H9 (cell line): Measurements from ENCODE around the gene DZANK1. TPM values are rescaled to one million over a fixed set of nuclear protein-coding genes. Genes with fewer than 3 reads are reported as not detected.

ENCODE experiments used
- DNase-seq: peaks from one replicate; pipeline ENCODE4 v3.0.0-alpha.2; 2017
- H2AFZ ChIP-seq: one replicate; pipeline ENCODE4 v1.6.1; 2013; ENCODE audit warnings: mild to moderate bottlenecking, low read length, control low read depth, moderate library complexity
- H2AK5ac ChIP-seq: 2 replicates; pipeline ENCODE4 v1.6.1; 2013; ENCODE audit warnings: low read length, control low read depth, mixed read lengths; ENCODE audit not compliant: insufficient read length
- H2BK120ac ChIP-seq: one replicate; pipeline ENCODE4 v1.6.1; 2013; ENCODE audit warnings: low read depth, mild to moderate bottlenecking, low read length, control low read depth, inconsistent platforms; ENCODE audit not compliant: poor library complexity, severe bottlenecking
- H2BK12ac ChIP-seq: 2 replicates; pipeline ENCODE4 v1.6.1; 2013; ENCODE audit warnings: low read length, control low read depth, mixed read lengths, low read depth; ENCODE audit not compliant: insufficient read length
- H2BK15ac ChIP-seq: 2 replicates; pipeline ENCODE4 v1.6.1; 2013; ENCODE audit warnings: low read depth, low read length, control low read depth
- H2BK20ac ChIP-seq: one replicate; pipeline ENCODE4 v1.6.1; 2013; ENCODE audit warnings: low read depth, mild to moderate bottlenecking, low read length, control low read depth, inconsistent platforms; ENCODE audit not compliant: poor library complexity, severe bottlenecking
- H2BK5ac ChIP-seq: 2 replicates; pipeline ENCODE4 v1.6.1; 2013; ENCODE audit warnings: low read length, control low read depth, mixed read lengths; ENCODE audit not compliant: insufficient read length
- H3K14ac ChIP-seq: 2 replicates; pipeline ENCODE4 v1.6.1; 2013; ENCODE audit warnings: low read length, control low read depth; ENCODE audit not compliant: insufficient read depth
- H3K18ac ChIP-seq: 2 replicates; pipeline ENCODE4 v1.6.1; 2013; ENCODE audit warnings: low read depth, mild to moderate bottlenecking, mixed read lengths, low read length, control low read depth; ENCODE audit not compliant: insufficient read length
- H3K23ac ChIP-seq: 2 replicates; pipeline ENCODE4 v1.6.1; 2013; ENCODE audit warnings: low read length, control low read depth, mixed read lengths, low read depth; ENCODE audit not compliant: insufficient read length
- H3K23me2 ChIP-seq: 2 replicates; pipeline ENCODE4 v1.6.1; 2013; ENCODE audit warnings: low read depth, mild to moderate bottlenecking, mixed read lengths, low read length, control low read depth; ENCODE audit not compliant: insufficient read length, poor library complexity, severe bottlenecking
- H3K27ac ChIP-seq: 2 replicates; pipeline ENCODE4 v1.5.1; 2013; ENCODE audit warnings: low read length, control low read depth, mixed read lengths, low read depth; ENCODE audit not compliant: insufficient read length
- H3K27me3 ChIP-seq: 2 replicates; pipeline ENCODE4 v1.6.1; 2013; ENCODE audit warnings: low read length, control low read depth, inconsistent platforms; ENCODE audit not compliant: insufficient read depth
- H3K4ac ChIP-seq: 2 replicates; pipeline ENCODE4 v1.6.1; 2013; ENCODE audit warnings: low read depth, mild to moderate bottlenecking, control low read depth, inconsistent platforms, low read length, moderate library complexity
- H3K4me1 ChIP-seq: 2 replicates; pipeline ENCODE4 v1.6.1; 2013; ENCODE audit warnings: low read length, control low read depth, inconsistent platforms; ENCODE audit not compliant: insufficient read depth
- H3K4me2 ChIP-seq: 2 replicates; pipeline ENCODE4 v1.6.1; 2013; ENCODE audit warnings: low read length, control low read depth, mixed read lengths; ENCODE audit not compliant: insufficient read length, insufficient read depth
- H3K56ac ChIP-seq: 2 replicates; pipeline ENCODE4 v1.6.1; 2013; ENCODE audit warnings: low read depth, mild to moderate bottlenecking, mixed read lengths, low read length, control low read depth; ENCODE audit not compliant: insufficient read length
- H3K79me1 ChIP-seq: 2 replicates; pipeline ENCODE4 v1.6.1; 2013; ENCODE audit warnings: low read depth, mild to moderate bottlenecking, moderate library complexity, low read length, control low read depth, inconsistent platforms; ENCODE audit not compliant: insufficient read depth, poor library complexity, severe bottlenecking
- H3K79me2 ChIP-seq: 2 replicates; pipeline ENCODE4 v1.6.1; 2013; ENCODE audit warnings: low read length, control low read depth, inconsistent platforms; ENCODE audit not compliant: insufficient read depth
- H3K9ac ChIP-seq: 2 replicates; pipeline ENCODE4 v1.6.1; 2013; ENCODE audit warnings: low read length, control low read depth, mixed read lengths; ENCODE audit not compliant: insufficient read length; ENCODE audit errors: extremely low read depth
- H3K9me3 ChIP-seq: one replicate; pipeline ENCODE4 v1.6.1; 2013; ENCODE audit warnings: low read depth, low read length, inconsistent platforms; ENCODE audit not compliant: control insufficient read depth
- H3T11ph ChIP-seq: one replicate; pipeline ENCODE4 v1.6.1; 2013; ENCODE audit warnings: mild to moderate bottlenecking, low read length, control low read depth, inconsistent platforms
- H4K20me1 ChIP-seq: one replicate; pipeline ENCODE4 v1.6.1; 2013; ENCODE audit not compliant: control insufficient read depth, insufficient read length, insufficient read depth
- H4K5ac ChIP-seq: 2 replicates; pipeline ENCODE4 v1.6.1; 2013; ENCODE audit warnings: low read depth, mild to moderate bottlenecking, mixed read lengths, low read length, control low read depth; ENCODE audit not compliant: insufficient read length
- H4K8ac ChIP-seq: replicated peaks from 2 replicates; pipeline ENCODE4 v1.6.1; 2013; ENCODE audit warnings: low read length, control low read depth, mixed read lengths, low read depth; ENCODE audit not compliant: insufficient read length
- H4K91ac ChIP-seq: 2 replicates; pipeline ENCODE4 v1.6.1; 2013; ENCODE audit warnings: low read depth, mild to moderate bottlenecking, moderate library complexity, mixed read lengths, low read length, control low read depth; ENCODE audit not compliant: insufficient read length
- H3K27ac Mint-ChIP-seq, 3 experiments: 2 replicates in 2 of 3; 3 replicates in 1 of 3; pipeline ENCODE4 v1.8.0; 2020 to 2021; ENCODE audit warnings: mixed read lengths in 3 of 3, mild to moderate bottlenecking in 1 of 3, moderate library complexity in 1 of 3
- H3K27me3 Mint-ChIP-seq: 2 replicates; pipeline ENCODE4 v1.8.0; 2021; ENCODE audit warnings: low read depth, mild to moderate bottlenecking, moderate library complexity, mixed read lengths
- H3K36me3 Mint-ChIP-seq, 3 experiments: 2 replicates in 2 of 3; 3 replicates in 1 of 3; pipeline ENCODE4 v1.8.0; 2020 to 2021; ENCODE audit warnings: low read depth in 3 of 3, mixed read lengths in 3 of 3; ENCODE audit not compliant: insufficient read depth in 1 of 3
- H3K4me1 Mint-ChIP-seq, 2 experiments: 2 replicates each; pipeline ENCODE4 v1.8.0; 2020; ENCODE audit warnings: mixed read lengths in 2 of 2
- H3K4me3 Mint-ChIP-seq, 2 experiments: 2 replicates in 1 of 2; 3 replicates in 1 of 2; pipeline ENCODE4 v1.8.0; 2020 to 2021; ENCODE audit warnings: mild to moderate bottlenecking in 2 of 2, mixed read lengths in 2 of 2, moderate library complexity in 1 of 2
- H3K9me3 Mint-ChIP-seq, 2 experiments: 2 replicates in 1 of 2; 3 replicates in 1 of 2; pipeline ENCODE4 v1.8.0; 2020; ENCODE audit warnings: mild to moderate bottlenecking in 2 of 2, mixed read lengths in 2 of 2, moderate library complexity in 1 of 2
- WGBS: extraction: QIAGEN DNeasy Blood & Tissue Kit; methylation state at CpG from one replicate; pipeline ENCODE4 v1.1.7; 2013; ENCODE audit warnings: missing lambda C conversion rate, low lambda C conversion rate, mixed read lengths; ENCODE audit not compliant: insufficient read length; ENCODE audit errors: extremely low coverage; 5-methylcytosine and 5-hydroxymethylcytosine counted together
- total RNA-seq: library from RNA; stranded (reverse); gene quantifications from 2 replicates; pipeline ENCODE4 v1.2.1, GENCODE V29; 2021
- TF ChIP-seq, protein P1 (sequence below): fragments of 200-600 bp; sonication (generic); conservative IDR thresholded peaks from 3 replicates; pipeline ENCODE4 v1.8.0; 2021; ENCODE audit warnings: antibody characterized with exemption, mild to moderate bottlenecking

The DZANK1 gene
- total RNA-seq, 1 experiment from 2014 or later = 10.5 TPM

DNA sequence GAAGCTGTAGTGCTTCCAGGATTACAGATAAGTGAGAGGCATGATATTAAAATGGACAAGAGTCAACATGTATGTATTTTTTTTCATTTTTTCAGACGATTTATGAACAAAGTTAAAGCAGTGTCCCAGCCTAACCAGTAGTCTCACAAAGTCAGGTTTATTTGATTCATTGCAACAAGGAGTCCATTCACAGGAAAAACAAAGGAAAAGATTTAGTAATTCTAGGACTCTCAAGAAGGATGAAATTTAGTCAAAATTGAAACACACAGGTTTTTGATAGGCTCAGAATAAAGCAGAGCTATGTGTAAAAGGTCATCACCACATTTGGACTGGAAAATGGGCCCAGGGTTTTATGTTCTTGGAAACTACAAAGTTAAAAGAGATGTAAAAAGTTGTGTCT, 94.5 kb downstream of the DZANK1 start:
- no peaks in the 10 kb centered on the region for H3K27me3 ChIP-seq
- H3K9me3 ChIP-seq = no peaks in the 10 kb centered on the region
- H3K4me1 ChIP-seq = no peaks in the 10 kb centered on the region
- no peaks in the 10 kb centered on the region for H3K4me1 Mint-ChIP-seq
- H3K79me1 ChIP-seq = no peaks in the 10 kb centered on the region
- no peak overlapping the region for H3K9ac ChIP-seq
- no peak overlapping the region for H3K27ac Mint-ChIP-seq
- H2BK20ac ChIP-seq = no peak overlapping the region
- peaks cover 0 to 4% (median 0%) of the 10 kb centered on the region in 3 experiments; a peak in 1 of 7 replicates for H3K36me3 Mint-ChIP-seq
- no CpG with 5 or more reads among the region's 1 CpG for WGBS
- H4K20me1 ChIP-seq = no peaks in the 10 kb centered on the region
- no peak overlapping the region for H2BK5ac ChIP-seq
- no peak overlapping the region for H2BK120ac ChIP-seq
- no peak overlapping the region for H3K14ac ChIP-seq
- no peak overlapping the region for H2BK15ac ChIP-seq
- TF ChIP-seq, protein P1, sequence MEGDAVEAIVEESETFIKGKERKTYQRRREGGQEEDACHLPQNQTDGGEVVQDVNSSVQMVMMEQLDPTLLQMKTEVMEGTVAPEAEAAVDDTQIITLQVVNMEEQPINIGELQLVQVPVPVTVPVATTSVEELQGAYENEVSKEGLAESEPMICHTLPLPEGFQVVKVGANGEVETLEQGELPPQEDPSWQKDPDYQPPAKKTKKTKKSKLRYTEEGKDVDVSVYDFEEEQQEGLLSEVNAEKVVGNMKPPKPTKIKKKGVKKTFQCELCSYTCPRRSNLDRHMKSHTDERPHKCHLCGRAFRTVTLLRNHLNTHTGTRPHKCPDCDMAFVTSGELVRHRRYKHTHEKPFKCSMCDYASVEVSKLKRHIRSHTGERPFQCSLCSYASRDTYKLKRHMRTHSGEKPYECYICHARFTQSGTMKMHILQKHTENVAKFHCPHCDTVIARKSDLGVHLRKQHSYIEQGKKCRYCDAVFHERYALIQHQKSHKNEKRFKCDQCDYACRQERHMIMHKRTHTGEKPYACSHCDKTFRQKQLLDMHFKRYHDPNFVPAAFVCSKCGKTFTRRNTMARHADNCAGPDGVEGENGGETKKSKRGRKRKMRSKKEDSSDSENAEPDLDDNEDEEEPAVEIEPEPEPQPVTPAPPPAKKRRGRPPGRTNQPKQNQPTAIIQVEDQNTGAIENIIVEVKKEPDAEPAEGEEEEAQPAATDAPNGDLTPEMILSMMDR = no peak
- H3K23me2 ChIP-seq = no peaks in the 10 kb centered on the region
- no peak overlapping the region for H3K4ac ChIP-seq
- H4K5ac ChIP-seq = no peak overlapping the region
- H2AK5ac ChIP-seq = no peak overlapping the region
- no peak overlapping the region for H3T11ph ChIP-seq
- no peak overlapping the region for H4K91ac ChIP-seq
- H3K9me3 Mint-ChIP-seq = peaks cover 7 to 9% of the 10 kb centered on the region in 2 experiments; a peak in 4 of 5 replicates
- H3K56ac ChIP-seq = no peak overlapping the region
- no peaks in the 10 kb centered on the region; the same call in 1 of the 2 replicates for H3K27me3 Mint-ChIP-seq
- H2BK12ac ChIP-seq = no peak overlapping the region
- no peak overlapping the region for H3K18ac ChIP-seq
- no peak for DNase-seq
- no peak overlapping the region for H3K4me3 Mint-ChIP-seq
- H3K27ac ChIP-seq = no peak overlapping the region
- H3K23ac ChIP-seq = no peak overlapping the region
- H4K8ac ChIP-seq = no peak overlapping the region
- H3K79me2 ChIP-seq = no peaks in the 10 kb centered on the region
- no peak overlapping the region for H2AFZ ChIP-seq
- no peak overlapping the region for H3K4me2 ChIP-seq
